HTR-8/SVneo (cell line): ENCODE data around the gene HSPA4.
"Not testable (repeated sequence)": the region's sequence is repeated elsewhere in the genome, so short reads cannot be mapped to it uniquely, and the experiment has no call there.

ENCODE experiments used
- DNase-seq: peaks from one replicate; pipeline ENCODE4 v3.0.0; 2011; ENCODE audit warnings: low spot score, mixed read lengths; ENCODE audit not compliant: insufficient read length
- FAIRE-seq: peaks from 2 replicates; lab custom pipeline; 2011; peaks lifted over from hg19 to GRCh38; lab: Jason Lieb, UNC

The HSPA4 gene

GRCh38 chr5:133119233-133119711, 67.5 kb downstream of the HSPA4 start:
- FAIRE-seq (no peak), DNase-seq (no peak)

GRCh38 chr5:133120156-133120750, 68.4 kb downstream of the HSPA4 start:
- DNase-seq (no peak), FAIRE-seq (no peak)

- no peak for DNase-seq
- no peak for FAIRE-seq
Observed at GRCh38 chr5:133121080-133121479, 69.3 kb downstream of the HSPA4 start.

GRCh38 chr5:133121611-133122150, 69.9 kb downstream of the HSPA4 start:
- no peak for FAIRE-seq
- DNase-seq: no peak

- FAIRE-seq (no peak), DNase-seq (no peak)
Observed at GRCh38 chr5:133122711-133123110, 70.9 kb downstream of the HSPA4 start.

- FAIRE-seq (no peak), DNase-seq (no peak)
Observed at GRCh38 chr5:133123297-133123696, 71.5 kb downstream of the HSPA4 start.

GRCh38 chr5:133124891-133125290, 73.1 kb downstream of the HSPA4 start:
- FAIRE-seq (no peak), DNase-seq (no peak)

GRCh38 chr5:133128066-133128465, 76.3 kb downstream of the HSPA4 start:
- DNase-seq (no peak), FAIRE-seq (no peak)

- FAIRE-seq: no peak
- no peak for DNase-seq
Observed at GRCh38 chr5:133129289-133129688, 77.5 kb downstream of the HSPA4 start.

- FAIRE-seq (no peak), DNase-seq (no peak)
Observed at GRCh38 chr5:133129950-133130349, 78.1 kb downstream of the HSPA4 start.

GRCh38 chr5:133130387-133131118, 78.7 kb downstream of the HSPA4 start:
- FAIRE-seq (no peak), DNase-seq (no peak)

GRCh38 chr5:133132717-133133116, 80.9 kb downstream of the HSPA4 start:
- no peak for FAIRE-seq
- no peak for DNase-seq

- not testable (repeated sequence) for FAIRE-seq, DNase-seq
Observed at GRCh38 chr5:133133241-133133640, 81.4 kb downstream of the HSPA4 start.

GRCh38 chr5:133136890-133137289, 85.1 kb downstream of the HSPA4 start:
- FAIRE-seq: not testable (repeated sequence)

GRCh38 chr5:133140311-133140710, 88.5 kb downstream of the HSPA4 start:
- DNase-seq: no peak
- FAIRE-seq: no peak

More at GRCh38 chr5:133136890-133137289, 85.1 kb downstream of the HSPA4 start:
- not testable (repeated sequence) for DNase-seq

GRCh38 chr5:133141746-133142145, 89.9 kb downstream of the HSPA4 start:
- DNase-seq: no peak
- no peak for FAIRE-seq

GRCh38 chr5:133142782-133143181, 91.0 kb downstream of the HSPA4 start:
- DNase-seq (no peak), FAIRE-seq (no peak)

GRCh38 chr5:133144245-133144981, 92.6 kb downstream of the HSPA4 start:
- DNase-seq: no peak
- no peak for FAIRE-seq

GRCh38 chr5:133145436-133146170, 93.8 kb downstream of the HSPA4 start:
- DNase-seq: no peak
- FAIRE-seq: no peak

- FAIRE-seq: no peak
- DNase-seq: no peak
Observed at GRCh38 chr5:133147411-133147810, 95.6 kb downstream of the HSPA4 start.
